Activated CD4-positive, alpha-beta T cell treated with anti-CD3 and anti-CD28 coated beads, Interleukin-2, amount 50 U/mL, for 4 hours (primary cell): ENCODE results near the gene CDH3.

Experiments used
- DNase-seq, 2 experiments: peaks; one replicate each; pipeline ENCODE4 v3.0.0-alpha.2; 2020

Gene CDH3

DNA sequence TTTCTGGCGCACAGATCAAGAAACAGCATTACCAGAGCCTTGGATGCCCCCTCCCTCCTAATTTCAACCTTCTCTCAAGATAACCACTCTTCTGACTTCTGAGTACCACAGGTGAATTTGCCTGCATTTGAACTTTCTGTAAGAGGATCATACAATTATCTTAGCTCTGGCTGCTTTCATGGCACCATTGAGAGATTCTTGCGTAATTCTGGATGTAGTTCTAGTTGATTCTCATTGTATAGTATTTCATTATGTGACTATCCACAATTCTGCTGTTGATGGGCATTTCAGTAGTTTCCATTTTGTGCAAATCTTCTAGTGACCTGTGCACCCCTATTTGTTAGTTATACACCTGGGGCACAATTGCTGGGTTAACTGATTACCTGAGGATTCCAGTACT, 7.5 kb downstream of the CDH3 start:
- no peak for DNase-seq

DNA sequence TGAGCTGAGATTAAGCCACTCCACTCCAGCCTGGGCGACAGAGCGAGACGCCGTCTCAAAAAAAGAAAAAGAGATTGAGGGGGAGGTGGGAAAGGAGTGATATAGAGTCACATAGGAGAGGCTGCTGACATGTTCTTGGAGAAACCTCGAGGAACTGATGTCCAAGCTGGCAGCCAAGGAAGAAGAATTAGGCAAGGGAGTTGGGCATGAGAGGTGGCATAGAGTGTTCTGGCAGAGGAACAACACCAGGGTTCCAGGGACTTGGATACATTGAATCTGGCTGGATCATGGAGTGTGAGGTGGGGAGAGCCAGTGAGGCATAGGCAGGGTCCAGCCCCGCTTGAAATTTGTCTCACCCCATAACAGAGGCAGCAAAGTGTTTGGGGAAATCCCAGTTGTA, 10.7 kb downstream of the CDH3 start:
- DNase-seq: no peak

DNA sequence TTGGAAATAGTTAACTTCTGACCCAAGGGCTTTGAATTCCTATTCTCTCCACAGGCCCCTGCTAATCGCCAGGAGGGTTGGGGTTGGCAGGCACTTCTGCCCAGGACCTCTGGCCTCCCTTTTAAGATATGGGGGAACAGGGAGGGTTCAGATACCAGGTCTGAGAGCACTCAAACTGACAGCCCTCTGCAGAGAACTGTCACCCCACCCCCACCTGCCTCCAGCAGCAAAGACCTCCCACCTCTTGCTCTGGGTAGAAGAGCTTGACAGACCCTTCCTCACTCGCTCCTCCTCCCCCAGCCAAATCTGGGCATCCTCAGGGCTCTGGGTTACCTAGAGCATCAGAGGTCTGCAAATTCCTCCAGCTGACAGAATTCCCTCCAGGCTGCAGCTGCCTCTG, 11.6 kb downstream of the CDH3 start:
- no peak for DNase-seq

DNA sequence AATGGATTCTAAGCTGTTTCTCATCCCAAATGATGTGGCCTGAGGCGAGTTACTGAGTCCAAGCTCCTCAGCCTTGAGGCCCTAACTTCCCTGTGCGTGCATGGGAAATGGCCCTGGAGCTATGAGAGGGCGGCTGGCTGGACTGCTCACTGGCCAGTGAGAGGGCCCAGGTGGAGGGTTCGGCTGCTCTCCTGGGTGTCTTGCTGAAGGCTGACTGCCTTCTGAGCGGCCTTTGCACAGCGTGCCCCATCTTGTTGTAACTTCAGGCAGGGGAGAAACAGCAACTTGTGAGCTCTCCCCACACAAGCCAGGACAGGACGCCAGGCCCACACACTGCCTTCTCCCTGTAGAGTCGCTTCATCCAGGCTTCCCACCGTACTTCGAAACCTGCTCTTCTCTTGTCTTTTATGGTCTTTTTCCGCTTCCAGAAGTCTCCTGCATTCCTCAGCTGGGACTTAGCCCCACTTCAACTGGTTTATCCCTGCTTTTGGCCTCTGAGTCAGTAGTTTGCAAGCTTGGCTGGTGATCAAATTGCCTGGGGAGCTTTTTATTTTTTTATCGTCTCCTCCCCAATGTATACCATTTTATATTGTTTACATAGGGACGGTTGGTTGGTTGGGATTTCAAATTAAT, 13.3 kb downstream of the CDH3 start:
- no peak for DNase-seq

DNA sequence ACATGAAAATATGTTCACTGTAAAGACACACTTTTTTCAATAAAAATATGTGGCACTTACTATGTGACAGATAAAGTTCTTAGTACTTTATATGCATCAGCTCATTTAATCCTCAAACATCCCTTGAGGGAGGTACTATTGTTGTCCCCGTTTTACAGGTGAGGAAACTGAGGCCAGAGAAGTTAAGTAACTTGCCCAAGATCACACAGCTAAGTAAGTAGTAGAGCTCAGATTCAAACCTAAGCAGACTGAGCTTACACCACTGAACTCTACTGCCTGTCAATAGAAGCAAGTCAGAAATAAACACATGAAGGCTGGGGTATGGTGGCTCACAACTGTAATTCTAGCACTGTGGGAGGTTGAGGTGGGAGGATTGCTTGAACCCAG, 13.9 kb downstream of the CDH3 start:
- no peak for DNase-seq

DNA sequence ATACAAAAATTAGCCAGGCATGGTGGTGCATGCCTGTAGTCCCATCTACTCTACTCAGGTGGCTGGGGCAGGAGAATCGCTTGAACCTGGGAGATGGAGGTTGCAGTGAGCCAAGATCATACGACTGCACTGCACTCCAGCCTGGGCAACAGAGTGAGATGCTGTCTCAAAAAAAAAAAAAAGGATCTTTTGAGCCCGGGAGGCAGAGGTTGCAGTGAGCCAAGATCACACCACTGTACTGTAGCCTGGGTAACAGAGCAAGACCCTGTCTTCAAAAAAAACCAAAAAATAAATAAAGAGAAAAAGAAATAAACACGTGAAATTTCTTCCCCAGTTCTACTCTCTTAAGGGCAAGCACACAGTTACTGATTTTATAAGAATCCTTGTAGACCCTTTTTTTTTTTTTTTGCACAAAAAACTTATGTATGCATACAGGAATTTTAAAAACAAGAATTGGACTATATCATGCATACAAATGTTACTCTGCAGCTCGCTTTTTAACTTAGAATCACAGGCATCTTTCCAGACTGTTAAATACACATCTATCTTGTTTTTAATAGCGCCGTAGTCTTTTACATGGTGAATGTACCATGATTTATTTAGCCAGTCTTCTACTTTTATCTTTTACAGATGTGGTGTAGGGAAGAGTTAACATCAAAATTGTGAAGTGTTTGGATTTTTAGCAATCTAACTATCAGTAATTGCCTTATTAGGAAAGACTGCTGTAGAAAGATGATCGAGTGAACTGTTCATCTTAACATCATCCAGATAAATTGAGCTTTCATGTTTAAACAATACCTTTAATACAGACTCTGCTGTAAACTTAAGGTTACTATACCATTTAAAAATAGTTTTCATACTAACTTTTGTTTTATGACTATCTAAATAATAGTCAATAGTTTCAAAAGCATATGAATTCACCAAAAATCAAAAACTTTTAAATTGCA, 14.6 kb downstream of the CDH3 start:
- DNase-seq: no peak

DNA sequence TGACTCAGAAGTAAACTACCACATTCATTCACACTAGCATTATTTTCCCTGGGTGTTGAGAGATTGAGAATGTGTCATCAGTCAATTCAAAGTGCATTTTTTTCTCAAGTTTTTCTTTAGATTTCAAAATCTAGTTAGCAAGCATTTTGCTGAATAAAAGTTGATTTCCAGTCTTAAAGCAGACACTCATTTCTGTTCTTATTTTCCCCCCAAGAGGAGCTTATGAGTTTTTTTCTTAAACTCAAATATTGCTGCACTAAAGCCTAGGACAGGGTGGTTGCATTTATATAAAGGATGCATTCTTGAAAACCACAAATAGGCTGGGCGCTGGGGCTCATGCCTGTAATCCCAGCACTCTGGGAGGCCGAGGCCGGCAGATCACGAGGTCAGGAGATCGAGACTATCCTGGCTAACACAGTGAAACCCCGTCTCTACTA, 15.3 kb downstream of the CDH3 start:
- no peak for DNase-seq

DNA sequence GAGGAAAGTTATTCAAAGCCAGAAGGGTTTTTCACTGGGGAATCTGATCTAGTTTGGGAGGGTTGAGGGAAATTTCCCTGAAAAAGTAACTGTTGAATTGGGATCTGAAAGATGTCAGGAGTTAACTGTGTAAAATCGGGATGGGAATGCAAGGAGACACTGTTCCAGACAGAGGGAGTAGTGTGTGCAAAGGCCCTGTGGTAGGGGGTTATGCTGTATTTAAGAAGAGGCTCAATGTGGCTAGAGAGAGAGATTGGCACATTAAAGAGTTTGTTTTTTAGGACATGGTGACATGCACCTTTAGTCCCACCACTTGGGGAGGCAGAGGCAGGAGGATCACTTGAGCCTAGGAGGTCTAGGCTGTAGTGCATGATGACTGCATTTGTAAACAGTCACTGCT, 16.9 kb downstream of the CDH3 start:
- DNase-seq: no peak

DNA sequence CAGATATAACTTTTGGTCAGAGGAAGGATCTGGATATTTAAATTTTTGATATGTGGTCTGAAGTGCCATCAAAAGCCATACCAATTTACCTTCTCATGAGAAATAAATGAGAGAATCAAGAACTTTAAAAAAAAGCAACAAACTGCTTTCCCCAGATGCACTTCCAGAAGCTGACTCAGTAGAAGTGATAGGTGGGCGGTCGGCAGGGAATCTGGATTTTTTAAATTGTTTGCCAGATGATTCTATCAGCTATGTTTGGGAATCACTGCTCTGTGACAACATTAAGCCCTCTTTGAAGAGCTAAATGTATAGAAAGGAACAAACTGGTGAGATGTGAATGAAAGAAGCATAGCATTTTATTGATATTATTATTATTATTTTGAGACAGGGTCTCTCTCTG, 19.2 kb downstream of the CDH3 start:
- DNase-seq: no peak

DNA sequence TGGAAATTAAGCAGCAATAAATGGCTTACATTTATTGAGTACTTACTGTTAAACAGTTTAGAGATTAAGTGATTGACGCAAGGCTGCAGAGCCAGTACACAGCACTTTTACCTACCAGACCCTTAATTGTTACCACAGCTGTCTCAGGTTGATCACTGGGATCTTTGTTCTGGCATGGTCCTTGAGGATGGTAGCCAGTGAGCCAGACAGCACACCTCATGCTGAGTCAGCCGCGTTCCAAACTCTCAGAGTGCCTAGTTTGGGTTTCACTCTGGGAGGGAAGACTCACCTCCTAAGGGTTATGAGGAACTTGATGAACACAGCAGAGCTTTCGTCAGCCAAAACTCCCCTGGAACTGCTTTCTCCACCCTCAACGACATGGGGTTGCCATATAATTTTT, 20.4 kb downstream of the CDH3 start:
- DNase-seq: no peak

DNA sequence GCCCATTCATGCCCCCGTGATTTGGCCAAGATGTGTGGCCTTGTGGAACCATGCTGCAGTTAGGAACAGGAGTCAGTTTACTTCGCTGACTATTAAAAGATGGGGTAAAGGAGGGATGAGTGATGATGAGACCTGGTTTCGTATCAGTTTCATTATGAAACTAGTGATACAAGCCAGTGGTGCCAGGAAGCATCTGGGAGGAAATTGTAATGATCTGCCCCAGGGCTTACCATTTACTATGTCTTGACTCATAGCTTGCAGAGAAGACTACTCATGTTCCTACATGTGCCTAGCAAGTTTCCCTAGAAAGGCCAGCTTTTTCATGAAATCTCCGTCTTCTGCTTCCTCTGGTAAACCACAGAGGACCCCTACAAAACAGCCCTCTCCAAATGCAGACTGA, 23.2 kb downstream of the CDH3 start:
- no peak for DNase-seq

DNA sequence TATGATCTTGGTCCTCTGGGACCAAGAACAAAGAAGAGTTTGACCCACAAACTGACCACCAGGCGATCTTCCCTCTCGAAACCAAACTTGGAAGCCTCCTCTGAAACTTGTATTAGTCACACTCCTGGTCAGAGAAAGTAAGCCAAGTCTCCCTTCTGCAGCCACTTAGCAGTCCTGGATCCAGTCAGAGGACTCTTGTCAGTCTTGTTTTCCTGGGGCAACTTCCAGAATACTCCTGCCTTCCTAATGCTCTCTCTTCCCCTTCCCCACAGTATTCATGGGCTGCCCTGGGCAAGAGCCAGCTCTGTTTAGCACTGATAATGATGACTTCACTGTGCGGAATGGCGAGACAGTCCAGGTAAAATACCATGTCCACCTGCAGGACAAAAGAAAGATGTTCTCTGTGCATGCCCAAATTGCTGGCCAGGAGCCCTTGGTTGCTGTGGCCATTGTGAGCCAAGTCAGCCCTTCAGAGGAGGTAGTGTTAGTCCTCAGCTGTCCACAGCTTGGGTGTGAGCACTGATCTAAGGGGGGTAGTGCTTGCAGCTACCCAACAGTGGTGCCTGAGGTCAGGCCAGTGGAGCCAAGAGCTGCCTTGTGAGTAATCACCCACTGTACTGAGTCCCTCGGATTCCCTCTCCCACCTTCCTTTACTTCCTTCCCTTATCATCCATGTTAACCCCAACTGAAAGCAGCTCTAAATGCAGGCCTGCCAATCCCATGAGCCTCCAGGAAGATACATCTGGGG, 31.2 kb downstream of the CDH3 start:
- DNase-seq: no peak

DNA sequence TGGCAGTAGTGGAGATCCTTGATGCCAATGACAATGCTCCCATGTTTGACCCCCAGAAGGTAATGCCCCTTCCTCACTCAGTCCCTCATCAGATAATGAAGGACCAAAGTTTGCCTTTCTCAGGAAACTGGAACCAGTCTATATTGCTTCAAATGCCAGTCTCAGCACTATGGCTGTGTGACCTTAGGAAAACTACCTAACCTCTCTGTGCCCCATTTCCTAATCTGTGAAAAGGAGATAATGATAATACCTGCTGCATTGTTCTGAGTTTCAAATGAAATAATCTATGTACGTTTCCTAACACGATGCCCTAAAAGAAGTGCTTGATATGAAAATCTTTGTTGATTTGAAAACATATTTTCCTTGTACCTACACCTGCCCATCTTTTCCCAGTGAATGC, 35.9 kb downstream of the CDH3 start:
- DNase-seq: no peak

DNA sequence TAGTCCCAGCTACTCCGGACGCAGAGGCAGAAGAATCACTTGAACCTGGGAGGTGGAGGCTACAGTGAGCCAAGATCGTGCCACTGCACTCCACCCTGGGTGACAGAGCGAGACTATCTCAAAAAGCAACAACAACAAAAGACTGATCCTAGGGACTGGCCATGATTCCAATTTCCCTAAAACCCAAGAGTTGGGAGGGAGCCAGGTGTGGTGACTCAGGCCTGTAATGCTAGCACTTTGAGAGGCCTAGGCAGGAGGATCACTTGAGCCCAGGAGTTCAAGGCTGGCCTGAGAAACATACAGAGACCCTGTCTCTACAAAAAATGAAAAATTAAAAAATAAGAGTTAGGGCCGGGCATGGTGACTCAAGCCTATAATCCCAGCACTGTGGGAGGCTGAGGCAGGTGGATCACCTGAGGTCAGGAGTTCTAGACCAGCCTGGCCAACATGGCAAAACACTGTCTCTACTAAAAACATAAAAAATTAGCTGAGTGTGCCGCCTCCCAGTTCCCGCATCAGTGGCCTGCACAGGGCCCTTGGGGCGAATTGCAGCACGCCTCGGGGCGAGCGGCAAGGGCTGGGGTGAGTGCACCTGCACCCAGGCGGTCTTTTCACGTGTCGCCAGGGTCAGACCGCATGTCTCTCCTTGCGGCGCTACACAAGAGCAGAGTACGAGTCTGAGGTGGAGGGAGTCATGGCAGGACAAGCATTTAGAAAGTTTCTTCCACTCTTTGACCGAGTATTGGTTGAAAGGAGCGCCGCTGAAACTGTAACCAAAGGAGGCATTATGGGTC, 40.8 kb downstream of the CDH3 start:
- no peak for DNase-seq

DNA sequence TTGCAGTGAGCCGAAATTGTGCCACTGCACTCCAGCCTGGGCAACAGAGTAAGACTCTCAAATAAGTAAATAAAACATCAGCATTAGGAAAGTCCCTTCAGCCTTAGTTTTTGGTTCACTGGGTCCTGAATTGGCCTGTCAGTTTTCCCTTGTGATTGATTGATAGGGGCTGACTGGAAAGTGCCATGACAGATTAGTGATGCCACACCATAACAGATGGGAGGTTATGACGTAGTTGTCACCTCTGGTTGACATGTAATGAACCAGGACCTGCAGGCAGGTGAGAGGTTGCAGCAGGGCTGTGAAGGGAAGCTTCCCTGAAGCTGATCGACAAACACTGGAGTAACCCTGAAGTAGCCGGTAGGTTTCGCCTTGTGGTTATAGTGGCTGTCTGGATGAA, 41.8 kb downstream of the CDH3 start:
- no peak for DNase-seq

DNA sequence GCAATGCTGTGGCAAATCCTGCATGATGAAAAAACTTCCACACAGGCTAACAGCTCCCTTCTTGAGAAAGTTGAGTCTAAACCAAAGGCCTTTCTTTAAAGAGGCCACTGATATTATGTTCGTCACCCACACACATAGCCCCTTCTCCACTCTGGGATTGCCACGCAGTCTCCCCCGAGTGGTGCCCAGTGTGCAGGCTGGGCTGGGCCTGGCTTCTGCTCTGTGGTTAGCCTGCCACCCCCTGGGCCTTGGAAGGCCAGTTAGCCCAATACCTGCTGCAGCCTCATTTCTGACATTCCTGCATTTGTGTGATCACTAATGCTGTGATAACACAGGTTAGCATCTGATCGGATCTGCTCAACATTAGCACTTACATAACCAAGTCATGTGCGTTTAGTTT, 44.8 kb downstream of the CDH3 start:
- DNase-seq: no peak

DNA sequence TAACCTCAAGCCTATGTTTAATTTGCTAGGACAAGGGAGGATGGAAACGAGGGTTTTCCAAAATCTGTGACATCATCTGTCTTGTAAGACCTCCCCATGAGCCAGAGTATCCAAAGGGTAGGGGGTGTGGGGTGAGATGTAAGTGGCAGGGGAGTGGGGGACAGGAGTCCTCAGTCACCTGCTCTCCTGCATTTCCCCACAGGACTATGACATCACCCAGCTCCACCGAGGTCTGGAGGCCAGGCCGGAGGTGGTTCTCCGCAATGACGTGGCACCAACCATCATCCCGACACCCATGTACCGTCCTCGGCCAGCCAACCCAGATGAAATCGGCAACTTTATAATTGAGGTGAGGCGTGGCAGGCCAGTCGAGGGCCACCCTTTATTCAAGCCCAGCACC, 50.5 kb downstream of the CDH3 start:
- no peak for DNase-seq

DNA sequence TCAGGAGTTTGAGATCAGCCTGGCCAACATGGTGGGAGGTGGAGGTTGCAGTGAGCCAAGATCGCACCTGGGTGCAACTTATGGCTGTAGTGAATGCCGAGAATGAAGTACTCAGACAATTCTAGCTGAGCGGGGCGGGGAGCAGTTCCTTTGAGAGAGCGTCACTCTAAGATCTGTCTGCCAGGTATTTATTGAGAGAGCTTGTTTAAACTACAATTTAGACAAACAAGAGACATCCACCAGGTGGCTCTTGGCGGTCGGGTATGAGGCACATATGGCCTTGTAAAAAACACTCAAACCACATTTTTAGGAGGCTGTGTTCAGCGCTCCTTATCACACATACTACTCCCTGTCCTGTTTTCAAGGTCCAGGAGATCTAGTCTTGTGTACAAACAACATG, 51.4 kb downstream of the CDH3 start:
- no peak for DNase-seq

DNA sequence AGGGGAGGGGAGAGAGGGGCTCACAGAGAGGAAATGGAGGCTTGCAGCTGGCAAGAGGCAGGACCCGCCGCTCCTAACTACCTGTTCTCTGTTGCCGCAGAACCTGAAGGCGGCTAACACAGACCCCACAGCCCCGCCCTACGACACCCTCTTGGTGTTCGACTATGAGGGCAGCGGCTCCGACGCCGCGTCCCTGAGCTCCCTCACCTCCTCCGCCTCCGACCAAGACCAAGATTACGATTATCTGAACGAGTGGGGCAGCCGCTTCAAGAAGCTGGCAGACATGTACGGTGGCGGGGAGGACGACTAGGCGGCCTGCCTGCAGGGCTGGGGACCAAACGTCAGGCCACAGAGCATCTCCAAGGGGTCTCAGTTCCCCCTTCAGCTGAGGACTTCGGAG, 53.0 kb downstream of the CDH3 start:
- DNase-seq: no peak

DNA sequence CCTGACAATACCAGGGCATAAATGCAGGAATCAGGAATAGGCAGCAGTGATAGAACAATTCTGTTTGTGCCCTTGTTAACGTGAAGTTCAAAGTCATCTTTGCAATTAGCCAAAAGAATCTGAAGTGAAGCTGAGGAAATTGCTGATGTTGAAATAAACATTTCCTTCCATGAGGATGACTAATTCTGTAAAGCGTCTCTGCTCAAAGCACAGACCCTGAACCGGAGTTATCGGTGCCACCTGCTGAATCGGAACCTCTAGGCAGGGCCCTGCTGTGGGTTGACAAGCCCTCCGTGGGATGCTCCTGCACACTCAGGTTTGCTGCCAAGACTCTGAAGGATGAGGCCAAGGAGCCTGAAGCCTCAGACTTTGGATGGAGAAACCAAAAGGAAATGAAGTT, 55.0 kb downstream of the CDH3 start:
- no peak for DNase-seq

DNA sequence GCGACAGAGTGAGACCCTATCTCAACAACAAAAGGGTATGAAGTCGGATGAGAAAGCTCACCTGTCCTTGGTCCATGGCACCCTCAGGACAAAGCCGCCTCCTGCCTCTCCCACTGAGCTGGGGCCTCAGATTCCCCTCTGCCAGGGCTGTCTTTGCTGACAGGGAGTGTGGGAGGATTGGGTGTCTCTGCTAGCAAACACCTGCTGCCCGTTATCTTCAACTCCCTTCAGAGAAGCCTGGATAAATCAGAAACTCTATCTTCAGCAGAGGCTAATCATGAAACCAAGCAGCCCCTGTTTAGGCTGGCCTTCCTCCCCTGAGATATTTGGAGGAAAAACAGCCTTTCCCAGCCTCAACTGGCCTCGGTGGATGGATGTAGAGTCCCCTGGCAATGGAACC, 55.7 kb downstream of the CDH3 start:
- DNase-seq: no peak

DNA sequence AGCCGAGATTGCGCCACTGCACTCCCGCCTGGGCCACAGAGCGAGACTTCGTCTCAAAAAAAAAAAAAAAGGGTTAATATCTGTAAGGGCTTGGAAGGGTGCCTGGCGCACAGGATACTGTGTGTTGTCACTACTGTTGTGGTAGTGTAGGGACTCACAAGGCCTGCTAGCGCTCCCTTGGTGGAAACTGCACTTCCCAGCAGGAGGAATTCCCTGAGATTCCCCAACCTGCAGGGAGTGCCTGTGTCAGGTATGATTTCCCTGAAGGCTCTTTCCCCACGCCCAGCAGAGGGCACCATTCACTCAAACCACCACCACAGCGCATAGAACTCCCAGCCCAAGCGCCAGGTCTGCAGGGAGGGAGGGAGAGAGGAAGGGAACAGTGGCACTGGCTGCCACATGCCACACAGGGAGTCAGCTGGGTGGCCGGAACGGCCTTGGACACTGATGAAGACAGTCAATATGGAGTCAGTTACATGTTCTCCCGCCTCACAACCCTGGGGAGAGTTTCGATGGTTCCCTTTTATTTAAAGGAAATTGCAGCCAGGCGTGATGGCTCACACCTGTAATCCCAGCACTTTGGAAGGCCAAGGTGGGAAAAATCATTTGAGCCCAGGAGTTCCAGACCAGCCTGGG, 59.2 kb downstream of the CDH3 start:
- peak; percentile 29 to 37 for DNase-seq
